NB4 (cell line): ENCODE data around the gene CBLC.
A peak's percentile ranks its signal among the peaks of the same experiment; 100 is the strongest.

Experiments
- DNase-seq: peaks from one replicate; pipeline ENCODE4 v3.0.0; 2010; ENCODE audit warnings: low read depth
- H3K4me3 ChIP-seq: one replicate; pipeline ENCODE4 v1.5.1; 2011; ENCODE audit warnings: mild to moderate bottlenecking, low read depth, low read length, moderate library complexity
- CTCF ChIP-seq: IDR thresholded peaks from one replicate; pipeline ENCODE4 v1.5.1; 2012; ENCODE audit warnings: low read depth, low read length
- MAX ChIP-seq: IDR thresholded peaks from 2 replicates; pipeline ENCODE4 v1.6.1; 2011; ENCODE audit warnings: low read depth, low read length
- MYC ChIP-seq: IDR thresholded peaks from 2 replicates; pipeline ENCODE4 v1.6.1; 2011; ENCODE audit warnings: low read depth, low read length
- POLR2A ChIP-seq: IDR thresholded peaks from 2 replicates; pipeline ENCODE4 v1.6.1; 2011; ENCODE audit warnings: mild to moderate bottlenecking; ENCODE audit not compliant: insufficient read length; ENCODE audit errors: extremely low read depth

The CBLC gene

GRCh38 chr19:44799627-44800346, 22.1 kb downstream of the CBLC start:
- TF ChIP-seq MAX: no peak
- H3K4me3 ChIP-seq: no peak overlapping the region
- no peak for DNase-seq

- peak; percentile 78 for DNase-seq
- no peak for TF ChIP-seq MAX
- TF ChIP-seq CTCF: peak; percentile 79
- H3K4me3 ChIP-seq: no peak overlapping the region
Observed at GRCh38 chr19:44800461-44800860, 22.8 kb downstream of the CBLC start.

GRCh38 chr19:44803442-44804428, 26.0 kb downstream of the CBLC start:
- DNase-seq: no peak
- TF ChIP-seq POLR2A (no peak), CTCF (no peak), MYC (no peak), MAX (no peak)

GRCh38 chr19:44806291-44806690, 28.6 kb downstream of the CBLC start:
- H3K4me3 ChIP-seq: no peak overlapping the region
- TF ChIP-seq MAX (no peak), CTCF (no peak), POLR2A (no peak), MYC (no peak)
- no peak for DNase-seq

More at GRCh38 chr19:44803442-44804428, 26.0 kb downstream of the CBLC start:
- no peak overlapping the region for H3K4me3 ChIP-seq

GRCh38 chr19:44807162-44807561, 29.5 kb downstream of the CBLC start:
- no peak overlapping the region for H3K4me3 ChIP-seq
- TF ChIP-seq POLR2A: no peak
- TF ChIP-seq MAX: no peak
- TF ChIP-seq CTCF: no peak
- TF ChIP-seq MYC: no peak
- DNase-seq: no peak
